ENCODE measurements around the gene TMOD2.

TMOD2 gene

DNA sequence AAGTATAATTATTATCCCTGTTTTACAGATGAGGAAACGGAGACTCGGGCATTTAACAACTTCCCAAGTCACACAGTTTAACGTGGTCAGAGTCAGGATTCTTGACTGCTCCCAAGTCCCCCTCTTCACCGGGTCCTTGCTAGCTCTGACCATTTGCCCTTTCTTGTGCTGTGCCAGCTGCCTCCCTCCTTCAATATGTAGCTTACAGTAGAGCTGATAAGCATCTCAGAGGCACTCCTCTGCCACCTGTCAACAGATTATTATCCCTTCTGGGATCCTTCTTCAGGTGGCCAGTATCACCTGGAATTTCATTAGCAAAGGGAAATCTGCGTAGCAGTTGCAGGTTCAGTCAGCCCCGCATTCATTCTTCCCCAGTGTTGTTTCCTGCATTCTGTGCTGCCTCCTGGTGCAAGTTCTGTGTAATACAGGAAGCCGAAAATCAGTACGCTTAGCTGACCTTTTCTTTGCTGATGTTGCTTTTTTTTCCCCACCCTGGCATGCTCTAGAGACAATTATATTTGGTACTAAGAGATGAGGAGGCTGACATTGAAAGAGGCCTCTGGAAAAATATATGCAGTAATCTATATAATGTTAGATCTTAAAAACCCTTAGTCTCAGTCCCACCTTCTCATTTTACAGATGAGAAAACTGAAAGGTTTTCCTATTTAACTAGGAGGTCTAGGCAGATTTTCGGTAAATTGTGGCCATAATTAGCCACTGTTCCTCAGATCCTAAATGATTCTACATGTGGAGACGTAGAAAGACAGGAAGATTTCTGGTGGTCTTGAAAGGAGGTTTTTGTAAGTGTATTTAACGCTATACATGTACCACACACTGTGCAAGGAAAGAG lies 24.8 kb downstream of the TMOD2 start:
- TF ChIP-seq, protein P1, sequence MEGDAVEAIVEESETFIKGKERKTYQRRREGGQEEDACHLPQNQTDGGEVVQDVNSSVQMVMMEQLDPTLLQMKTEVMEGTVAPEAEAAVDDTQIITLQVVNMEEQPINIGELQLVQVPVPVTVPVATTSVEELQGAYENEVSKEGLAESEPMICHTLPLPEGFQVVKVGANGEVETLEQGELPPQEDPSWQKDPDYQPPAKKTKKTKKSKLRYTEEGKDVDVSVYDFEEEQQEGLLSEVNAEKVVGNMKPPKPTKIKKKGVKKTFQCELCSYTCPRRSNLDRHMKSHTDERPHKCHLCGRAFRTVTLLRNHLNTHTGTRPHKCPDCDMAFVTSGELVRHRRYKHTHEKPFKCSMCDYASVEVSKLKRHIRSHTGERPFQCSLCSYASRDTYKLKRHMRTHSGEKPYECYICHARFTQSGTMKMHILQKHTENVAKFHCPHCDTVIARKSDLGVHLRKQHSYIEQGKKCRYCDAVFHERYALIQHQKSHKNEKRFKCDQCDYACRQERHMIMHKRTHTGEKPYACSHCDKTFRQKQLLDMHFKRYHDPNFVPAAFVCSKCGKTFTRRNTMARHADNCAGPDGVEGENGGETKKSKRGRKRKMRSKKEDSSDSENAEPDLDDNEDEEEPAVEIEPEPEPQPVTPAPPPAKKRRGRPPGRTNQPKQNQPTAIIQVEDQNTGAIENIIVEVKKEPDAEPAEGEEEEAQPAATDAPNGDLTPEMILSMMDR (IDR thresholded peaks at IDR 0.05; ENCODE audit: insufficient read depth, low read length, poor library complexity, severe bottlenecking) = peak; percentile 80

GRCh38 chr15:51776952-51777569 lies 25.7 kb downstream of the TMOD2 start:
- Histone ChIP-seq H3K36me3 (ENCODE audit: control insufficient read depth, insufficient read depth, low read length) (no peaks in the 10 kb centered on the region; the same call in none of the 2 replicates), H3K4me3 (replicated peaks; ENCODE audit: low read depth, low read length) (no peak overlapping the region), H3K27me3 (replicated peaks; ENCODE audit: control insufficient read depth, insufficient read depth, low read length) (no peaks in the 10 kb centered on the region)
- TF ChIP-seq, protein P1 (IDR thresholded peaks at IDR 0.05; ENCODE audit: insufficient read depth, low read length, poor library complexity, severe bottlenecking) = peak; percentile 73
- DNase-seq (ENCODE audit: extremely low read depth, insufficient read length) = peak; percentile 27

More for the DNA sequence above, 24.8 kb downstream of the TMOD2 start:
- H3K4me3 ChIP-seq (replicated peaks; ENCODE audit: low read depth, low read length) = no peak overlapping the region
- H3K27me3 ChIP-seq (replicated peaks; ENCODE audit: control insufficient read depth, insufficient read depth, low read length) = no peaks in the 10 kb centered on the region
- no peak for DNase-seq (ENCODE audit: extremely low read depth, insufficient read length)
- no peaks in the 10 kb centered on the region; the same call in none of the 2 replicates for H3K36me3 ChIP-seq (ENCODE audit: control insufficient read depth, insufficient read depth, low read length)

- no peaks in the 10 kb centered on the region for H3K27me3 ChIP-seq (replicated peaks; ENCODE audit: control insufficient read depth, insufficient read depth, low read length)
- H3K4me3 ChIP-seq (replicated peaks; ENCODE audit: low read depth, low read length) = no peak overlapping the region
- TF ChIP-seq, protein P1 (IDR thresholded peaks at IDR 0.05; ENCODE audit: insufficient read depth, low read length, poor library complexity, severe bottlenecking) = no peak
- DNase-seq (ENCODE audit: extremely low read depth, insufficient read length) = no peak
- H3K36me3 ChIP-seq (ENCODE audit: control insufficient read depth, insufficient read depth, low read length) = no peaks in the 10 kb centered on the region; the same call in none of the 2 replicates
Measured at GRCh38 chr15:51780636-51781035, 29.2 kb downstream of the TMOD2 start.

DNA sequence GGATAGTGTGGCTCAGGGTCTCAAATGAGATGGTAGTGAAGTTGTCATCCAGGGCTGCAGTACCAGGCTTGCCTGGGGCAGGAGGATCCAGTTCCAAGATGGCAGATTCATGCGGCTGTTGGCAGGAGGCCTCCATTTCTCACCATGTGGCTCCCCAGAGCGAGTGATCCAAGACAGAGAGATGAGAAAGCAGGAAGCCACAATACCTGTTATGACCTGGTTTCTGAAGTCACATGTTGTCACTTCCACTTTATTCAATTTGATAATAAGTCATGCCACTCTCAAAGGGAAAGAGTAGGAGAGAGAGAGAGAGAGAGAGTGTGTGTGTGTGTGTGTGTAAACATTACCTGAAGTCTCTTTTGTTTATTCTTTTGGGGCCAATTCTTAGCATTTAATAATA lies 30.1 kb downstream of the TMOD2 start:
- H3K27me3 ChIP-seq (replicated peaks; ENCODE audit: control insufficient read depth, insufficient read depth, low read length) = no peaks in the 10 kb centered on the region
- no peaks in the 10 kb centered on the region; the same call in none of the 2 replicates for H3K36me3 ChIP-seq (ENCODE audit: control insufficient read depth, insufficient read depth, low read length)
- H3K4me3 ChIP-seq (replicated peaks; ENCODE audit: low read depth, low read length) = no peak overlapping the region
- no peak for DNase-seq (ENCODE audit: extremely low read depth, insufficient read length)
- TF ChIP-seq, protein P1 (IDR thresholded peaks at IDR 0.05; ENCODE audit: insufficient read depth, low read length, poor library complexity, severe bottlenecking) = no peak

GRCh38 chr15:51782357-51782896 lies 31.0 kb downstream of the TMOD2 start:
- Histone ChIP-seq H3K27me3 (replicated peaks; ENCODE audit: control insufficient read depth, insufficient read depth, low read length) (no peaks in the 10 kb centered on the region), H3K4me3 (replicated peaks; ENCODE audit: low read depth, low read length) (no peak overlapping the region), H3K36me3 (ENCODE audit: control insufficient read depth, insufficient read depth, low read length) (no peaks in the 10 kb centered on the region; the same call in none of the 2 replicates)
- TF ChIP-seq, protein P1 (IDR thresholded peaks at IDR 0.05; ENCODE audit: insufficient read depth, low read length, poor library complexity, severe bottlenecking) = no peak
- DNase-seq (ENCODE audit: extremely low read depth, insufficient read length) = no peak

Data from GM06990 (cell line).